CD4-positive, alpha-beta T cell (primary cell): ENCODE data around the gene MYO9A. TPM values are rescaled to one million over a fixed set of nuclear protein-coding genes. Genes with fewer than 3 reads are reported as not detected.

ENCODE experiments used
- ATAC-seq: fragments of 200-7000 bp; cut with Tn5 transposase; one replicate; pipeline ENCODE4 v1.10.0; 2022; ENCODE audit warnings: mild to moderate bottlenecking; ENCODE audit not compliant: poor library complexity
- CTCF ChIA-PET: fragments of 350-600 bp; sonication (Branson Sonifier 250); formaldehyde crosslinking; loops from one replicate; lab custom pipeline; 2021; ENCODE audit warnings: antibody characterized with exemption, inconsistent platforms; lab: Charles Lee
- POLR2A ChIA-PET: fragments of 350-600 bp; sonication (Branson Sonifier 250); formaldehyde crosslinking; loops from one replicate; lab custom pipeline; 2021; ENCODE audit warnings: antibody characterized with exemption, inconsistent platforms; lab: Charles Lee
- DNase-seq, 14 experiments: peaks; one replicate each; pipeline ENCODE4 v3.0.0-alpha.2; 2013 to 2020; ENCODE audit warnings: mixed read lengths in 2 of 14
- H3K27ac ChIP-seq, 2 donors: one replicate each; pipeline versions ENCODE4 v1.5.1 to v1.7.0; 2013; ENCODE audit warnings: low read length in 2 of 2, low read depth in 1 of 2, mild to moderate bottlenecking in 1 of 2
- H3K27me3 ChIP-seq, 2 experiments: 1 replicate in 1 of 2; 2 replicates in 1 of 2; pipeline versions ENCODE4 v1.6.1 to v1.7.0; 2013; ENCODE audit warnings: low read length in 2 of 2, control low read depth in 1 of 2, mild to moderate bottlenecking in 1 of 2, moderate library complexity in 1 of 2; ENCODE audit not compliant: insufficient read depth in 2 of 2, control insufficient read depth in 1 of 2
- H3K36me3 ChIP-seq: one replicate; pipeline ENCODE4 v1.6.1; 2013; ENCODE audit warnings: low read length, control low read depth; ENCODE audit not compliant: insufficient read depth
- H3K4me1 ChIP-seq: one replicate; pipeline ENCODE4 v1.6.1; 2013; ENCODE audit warnings: low read length, control low read depth; ENCODE audit not compliant: insufficient read depth
- H3K4me3 ChIP-seq: one replicate; pipeline ENCODE4 v1.5.1; 2013; ENCODE audit warnings: mild to moderate bottlenecking, low read length, moderate library complexity
- H3K9me3 ChIP-seq, 2 experiments: 1 replicate in 1 of 2; 2 replicates in 1 of 2; pipeline versions ENCODE4 v1.6.1 to v1.7.0; 2013; ENCODE audit warnings: low read length in 2 of 2, mild to moderate bottlenecking in 2 of 2, control low read depth in 1 of 2, moderate library complexity in 1 of 2; ENCODE audit not compliant: control insufficient read depth in 1 of 2, insufficient read depth in 1 of 2
- H3K27ac Mint-ChIP-seq: one replicate; pipeline ENCODE4 v1.8.0; 2020; ENCODE audit warnings: mixed read lengths
- H3K27me3 Mint-ChIP-seq: one replicate; pipeline ENCODE4 v1.8.0; 2021; ENCODE audit warnings: mixed read lengths
- H3K36me3 Mint-ChIP-seq: one replicate; pipeline ENCODE4 v1.8.0; 2021; ENCODE audit warnings: low read depth, mixed read lengths
- H3K4me1 Mint-ChIP-seq: one replicate; pipeline ENCODE4 v1.8.0; 2021; ENCODE audit warnings: low read depth, mixed read lengths
- H3K4me3 Mint-ChIP-seq: one replicate; pipeline ENCODE4 v1.8.0; 2020; ENCODE audit warnings: mild to moderate bottlenecking, mixed read lengths
- H3K9me3 Mint-ChIP-seq: one replicate; pipeline ENCODE4 v1.8.0; 2020; ENCODE audit warnings: mixed read lengths
- intact Hi-C, 2 experiments: fragments of 100-400 bp; cut with DNase I in 1 of 2; cut with micrococcal nuclease in 1 of 2; formaldehyde crosslinking; loops; one replicate each; pipeline versions ENCODE4 v1.15.1 to v1.9.0; 2023 to 2025; cut with DNase I, micrococcal nuclease
- total RNA-seq, 174 experiments: library from RNA in 2 of 174; stranded (reverse) in 2 of 174; gene quantifications; one replicate each; pipeline ENCODE4 v1.2.3 and lab custom pipeline; 2021 to 2026
- TF ChIP-seq, protein P1 (sequence below): fragments of 200-600 bp; IDR thresholded peaks from one replicate; pipeline ENCODE4 v1.8.0; 2022; ENCODE audit warnings: antibody characterized with exemption, mild to moderate bottlenecking

Gene MYO9A
- total RNA-seq, 2 experiments from 2014 or later = 23.4 to 29.1 TPM

DNA sequence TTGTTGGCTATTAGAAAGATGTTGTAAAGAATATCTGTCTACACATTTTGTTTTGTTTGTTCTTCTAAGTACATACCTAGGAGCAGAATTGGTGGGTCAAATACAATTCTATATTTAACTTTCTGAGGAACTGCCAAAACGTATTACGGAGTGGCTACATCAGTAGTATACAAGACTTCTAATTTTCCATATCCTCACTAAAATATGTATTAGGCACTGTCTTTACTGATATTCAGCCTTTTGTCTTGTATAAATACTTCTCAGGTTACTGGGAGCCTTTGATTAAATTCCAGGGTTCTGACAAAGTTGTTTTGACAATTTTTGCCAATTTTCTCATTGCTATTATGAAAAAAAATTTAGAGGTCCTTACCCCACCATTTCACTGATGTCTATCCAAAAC lies 160.9 kb downstream of the MYO9A start:
- intact Hi-C loops = no loop called here
- H3K36me3 Mint-ChIP-seq = peaks cover 59% of the 10 kb centered on the region
- no peak overlapping the region for H3K4me3 Mint-ChIP-seq
- Histone ChIP-seq H3K4me1 (no peaks in the 10 kb centered on the region), H3K9me3 (no peaks in the 10 kb centered on the region), H3K27ac (no peak overlapping the region), H3K4me3 (no peak overlapping the region), H3K27me3 (no peaks in the 10 kb centered on the region), H3K36me3 (peaks cover 3% of the 10 kb centered on the region)
- H3K27ac Mint-ChIP-seq = no peak overlapping the region
- no peak for ATAC-seq
- no peaks in the 10 kb centered on the region for H3K27me3 Mint-ChIP-seq
- DNase-seq = no peak
- no peaks in the 10 kb centered on the region for H3K9me3 Mint-ChIP-seq
- ChIA-PET POLR2A (no interaction called here), CTCF (no interaction called here)
- TF ChIP-seq, protein P1, sequence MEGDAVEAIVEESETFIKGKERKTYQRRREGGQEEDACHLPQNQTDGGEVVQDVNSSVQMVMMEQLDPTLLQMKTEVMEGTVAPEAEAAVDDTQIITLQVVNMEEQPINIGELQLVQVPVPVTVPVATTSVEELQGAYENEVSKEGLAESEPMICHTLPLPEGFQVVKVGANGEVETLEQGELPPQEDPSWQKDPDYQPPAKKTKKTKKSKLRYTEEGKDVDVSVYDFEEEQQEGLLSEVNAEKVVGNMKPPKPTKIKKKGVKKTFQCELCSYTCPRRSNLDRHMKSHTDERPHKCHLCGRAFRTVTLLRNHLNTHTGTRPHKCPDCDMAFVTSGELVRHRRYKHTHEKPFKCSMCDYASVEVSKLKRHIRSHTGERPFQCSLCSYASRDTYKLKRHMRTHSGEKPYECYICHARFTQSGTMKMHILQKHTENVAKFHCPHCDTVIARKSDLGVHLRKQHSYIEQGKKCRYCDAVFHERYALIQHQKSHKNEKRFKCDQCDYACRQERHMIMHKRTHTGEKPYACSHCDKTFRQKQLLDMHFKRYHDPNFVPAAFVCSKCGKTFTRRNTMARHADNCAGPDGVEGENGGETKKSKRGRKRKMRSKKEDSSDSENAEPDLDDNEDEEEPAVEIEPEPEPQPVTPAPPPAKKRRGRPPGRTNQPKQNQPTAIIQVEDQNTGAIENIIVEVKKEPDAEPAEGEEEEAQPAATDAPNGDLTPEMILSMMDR = no peak
- no peaks in the 10 kb centered on the region for H3K4me1 Mint-ChIP-seq

DNA sequence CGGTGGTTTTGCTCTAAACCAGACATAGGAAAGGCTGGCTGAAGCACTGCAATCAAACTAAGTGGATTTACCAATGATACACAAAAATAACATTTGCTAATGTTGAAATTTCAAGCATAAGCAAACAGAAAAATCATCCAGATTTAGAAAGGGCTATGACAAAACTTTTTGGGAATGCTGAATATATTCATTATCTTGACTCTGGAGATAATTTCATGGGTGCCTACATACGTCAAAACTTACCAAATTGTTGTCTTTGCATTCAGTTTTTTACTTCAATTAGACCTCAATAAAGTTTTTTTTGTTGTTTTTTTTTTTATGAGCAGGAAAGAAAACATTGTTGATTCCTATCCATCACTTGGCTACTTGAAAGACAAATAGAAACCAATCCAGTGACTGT lies 166.8 kb downstream of the MYO9A start:
- no peaks in the 10 kb centered on the region for H3K4me1 Mint-ChIP-seq
- DNase-seq (no peak), ATAC-seq (no peak)
- CTCF ChIA-PET = no interaction called here
- intact Hi-C loops = no loop called here
- POLR2A ChIA-PET = no interaction called here
- no peak overlapping the region for H3K27ac Mint-ChIP-seq
- no peaks in the 10 kb centered on the region for H3K36me3 ChIP-seq
- H3K27me3 Mint-ChIP-seq = no peaks in the 10 kb centered on the region
- H3K4me3 Mint-ChIP-seq = no peak overlapping the region
- no peaks in the 10 kb centered on the region for H3K4me1 ChIP-seq
- no peaks in the 10 kb centered on the region for H3K27me3 ChIP-seq
- H3K9me3 Mint-ChIP-seq = no peaks in the 10 kb centered on the region
- H3K4me3 ChIP-seq = no peak overlapping the region
- TF ChIP-seq, protein P1 = no peak
- H3K9me3 ChIP-seq = no peaks in the 10 kb centered on the region
- H3K36me3 Mint-ChIP-seq = peaks cover 26% of the 10 kb centered on the region
- H3K27ac ChIP-seq = no peak overlapping the region

GRCh38 chr15:71945012-71945411 lies 172.9 kb downstream of the MYO9A start:
- CTCF ChIA-PET = no interaction called here
- DNase-seq (no peak), ATAC-seq (no peak)
- H3K27me3 ChIP-seq = no peaks in the 10 kb centered on the region
- intact Hi-C loops = no loop called here
- Mint-ChIP-seq H3K36me3 (peaks cover 3% of the 10 kb centered on the region), H3K27me3 (no peaks in the 10 kb centered on the region), H3K4me1 (no peaks in the 10 kb centered on the region), H3K4me3 (no peak overlapping the region), H3K9me3 (no peaks in the 10 kb centered on the region), H3K27ac (no peak overlapping the region)
- POLR2A ChIA-PET = no interaction called here
- no peak overlapping the region for H3K27ac ChIP-seq
- no peaks in the 10 kb centered on the region for H3K4me1 ChIP-seq
- no peaks in the 10 kb centered on the region for H3K36me3 ChIP-seq
- TF ChIP-seq, protein P1 = no peak
- H3K4me3 ChIP-seq = no peak overlapping the region
- H3K9me3 ChIP-seq = no peaks in the 10 kb centered on the region
